Lower leg skin (tissue), 3 donors: Measurements from ENCODE around the gene NUDT17.

Source experiments
- POLR2A ChIP-seq, 2 donors: fragments of 450-650 bp; IDR thresholded peaks; one replicate each; pipeline ENCODE4 v1.6.1; 2016 to 2017; ENCODE audit warnings: antibody characterized with exemption in 2 of 2, mild to moderate bottlenecking in 1 of 2, moderate library complexity in 1 of 2
- TF ChIP-seq, protein P1 (sequence below), 3 donors: fragments of 450-650 bp; IDR thresholded peaks; one replicate each; pipeline ENCODE4 v1.5.1; 2016; ENCODE audit warnings: antibody characterized with exemption in 3 of 3, mild to moderate bottlenecking in 3 of 3, moderate library complexity in 2 of 3

DNA sequence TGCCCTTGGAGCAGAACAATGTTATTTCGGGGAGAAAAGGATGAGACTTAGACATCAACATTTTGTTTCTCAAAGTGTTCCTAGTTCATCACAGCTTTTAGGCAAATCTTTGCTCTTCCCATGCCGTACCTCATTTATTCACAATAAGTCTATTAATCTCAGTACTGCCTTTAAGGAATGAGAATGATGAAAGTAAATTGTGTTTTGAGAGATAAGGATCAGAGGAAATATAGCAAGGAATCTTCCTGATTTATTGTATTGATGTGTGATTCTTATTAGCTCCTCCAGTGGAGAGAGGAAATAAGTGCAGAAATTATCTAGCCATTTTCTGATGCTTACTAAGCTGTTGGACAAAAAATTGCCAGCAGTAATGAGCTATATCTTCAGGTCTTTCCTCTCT is 19.4 kb upstream of the NUDT17 start:
- TF ChIP-seq, protein P1, sequence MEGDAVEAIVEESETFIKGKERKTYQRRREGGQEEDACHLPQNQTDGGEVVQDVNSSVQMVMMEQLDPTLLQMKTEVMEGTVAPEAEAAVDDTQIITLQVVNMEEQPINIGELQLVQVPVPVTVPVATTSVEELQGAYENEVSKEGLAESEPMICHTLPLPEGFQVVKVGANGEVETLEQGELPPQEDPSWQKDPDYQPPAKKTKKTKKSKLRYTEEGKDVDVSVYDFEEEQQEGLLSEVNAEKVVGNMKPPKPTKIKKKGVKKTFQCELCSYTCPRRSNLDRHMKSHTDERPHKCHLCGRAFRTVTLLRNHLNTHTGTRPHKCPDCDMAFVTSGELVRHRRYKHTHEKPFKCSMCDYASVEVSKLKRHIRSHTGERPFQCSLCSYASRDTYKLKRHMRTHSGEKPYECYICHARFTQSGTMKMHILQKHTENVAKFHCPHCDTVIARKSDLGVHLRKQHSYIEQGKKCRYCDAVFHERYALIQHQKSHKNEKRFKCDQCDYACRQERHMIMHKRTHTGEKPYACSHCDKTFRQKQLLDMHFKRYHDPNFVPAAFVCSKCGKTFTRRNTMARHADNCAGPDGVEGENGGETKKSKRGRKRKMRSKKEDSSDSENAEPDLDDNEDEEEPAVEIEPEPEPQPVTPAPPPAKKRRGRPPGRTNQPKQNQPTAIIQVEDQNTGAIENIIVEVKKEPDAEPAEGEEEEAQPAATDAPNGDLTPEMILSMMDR (IDR thresholded peaks at IDR 0.05): no peak
- TF ChIP-seq POLR2A (IDR thresholded peaks at IDR 0.05): no peak
